Measurements from ENCODE around the gene SORCS1. TPM values are rescaled to one million over a fixed set of nuclear protein-coding genes. Genes with fewer than 3 reads are reported as not detected.

SORCS1 gene
- total RNA-seq, 1 donor from 2014 or later = 1.1 TPM

- Histone ChIP-seq H3K27ac (ENCODE audit: low read depth, low read length) (no peak overlapping the region), H3K4me1 (ENCODE audit: insufficient read depth, low read length) (no peaks in the 10 kb centered on the region), H3K4me2 (ENCODE audit: low read length) (no peak overlapping the region), H3K79me2 (ENCODE audit: insufficient read depth, low read length) (no peaks in the 10 kb centered on the region), H3K27me3 (ENCODE audit: insufficient read depth, low read length) (no peaks in the 10 kb centered on the region), H4K20me1 (ENCODE audit: insufficient read depth, low read length) (no peaks in the 10 kb centered on the region), H3K4me3 (ENCODE audit: insufficient read depth, low read depth, low read length) (no peak overlapping the region), H3K9ac (ENCODE audit: low read length) (no peak overlapping the region), H2AFZ (ENCODE audit: low read depth, low read length) (no peak overlapping the region), H3K36me3 (ENCODE audit: insufficient read depth, low read length) (no peaks in the 10 kb centered on the region), H3K9me3 (ENCODE audit: insufficient read depth, low read depth, low read length) (peaks cover 4% of the 10 kb centered on the region)
- DNase-seq (ENCODE audit: low read depth) (no peak), FAIRE-seq (no peak)
- Mint-ChIP-seq H3K36me3 (ENCODE audit: low read depth, unreplicated experiment) (no peaks in the 10 kb centered on the region), H3K27ac (ENCODE audit: unreplicated experiment) (no peak overlapping the region), H3K9me3 (ENCODE audit: unreplicated experiment) (peaks cover 1% of the 10 kb centered on the region), H3K27me3 (ENCODE audit: low read depth, unreplicated experiment) (no peaks in the 10 kb centered on the region), H3K4me1 (ENCODE audit: low read depth, unreplicated experiment) (no peaks in the 10 kb centered on the region), H3K4me3 (ENCODE audit: unreplicated experiment) (no peak overlapping the region)
- TF ChIP-seq CTCF (IDR thresholded peaks at IDR 0.05; ENCODE audit: insufficient read depth, low read depth, low read length) (no peak), EZH2 (IDR thresholded peaks at IDR 0.05; ENCODE audit: insufficient read depth, low read length) (no peak)
Measured at GRCh38 chr10:106903180-106903579, 261.3 kb downstream of the SORCS1 start.

- no peaks in the 10 kb centered on the region for H3K27me3 ChIP-seq (ENCODE audit: insufficient read depth, low read length)
- H3K36me3 ChIP-seq (ENCODE audit: insufficient read depth, low read length) = no peaks in the 10 kb centered on the region
- H3K27ac ChIP-seq (ENCODE audit: low read depth, low read length) = no peak overlapping the region
- Mint-ChIP-seq H3K27ac (ENCODE audit: unreplicated experiment) (no peak overlapping the region), H3K27me3 (ENCODE audit: low read depth, unreplicated experiment) (no peaks in the 10 kb centered on the region), H3K4me3 (ENCODE audit: unreplicated experiment) (no peak overlapping the region), H3K9me3 (ENCODE audit: unreplicated experiment) (peaks cover 1% of the 10 kb centered on the region), H3K36me3 (ENCODE audit: low read depth, unreplicated experiment) (no peaks in the 10 kb centered on the region), H3K4me1 (ENCODE audit: low read depth, unreplicated experiment) (no peaks in the 10 kb centered on the region)
- H3K4me1 ChIP-seq (ENCODE audit: insufficient read depth, low read length) = no peaks in the 10 kb centered on the region
- no peak overlapping the region for H3K4me2 ChIP-seq (ENCODE audit: low read length)
- H4K20me1 ChIP-seq (ENCODE audit: insufficient read depth, low read length) = no peaks in the 10 kb centered on the region
- DNase-seq (ENCODE audit: low read depth) (no peak), FAIRE-seq (no peak)
- no peak overlapping the region for H2AFZ ChIP-seq (ENCODE audit: low read depth, low read length)
- no peak overlapping the region for H3K4me3 ChIP-seq (ENCODE audit: insufficient read depth, low read depth, low read length)
- no peaks in the 10 kb centered on the region for H3K79me2 ChIP-seq (ENCODE audit: insufficient read depth, low read length)
- TF ChIP-seq EZH2 (IDR thresholded peaks at IDR 0.05; ENCODE audit: insufficient read depth, low read length) (no peak), CTCF (IDR thresholded peaks at IDR 0.05; ENCODE audit: insufficient read depth, low read depth, low read length) (no peak)
- no peak overlapping the region for H3K9ac ChIP-seq (ENCODE audit: low read length)
- H3K9me3 ChIP-seq (ENCODE audit: insufficient read depth, low read depth, low read length) = no peaks in the 10 kb centered on the region
Measured at GRCh38 chr10:106900016-106900652, 264.4 kb downstream of the SORCS1 start.

GRCh38 chr10:106898446-106898845, 266.1 kb downstream of the SORCS1 start:
- H3K9ac ChIP-seq (ENCODE audit: low read length) = no peak overlapping the region
- TF ChIP-seq CTCF (IDR thresholded peaks at IDR 0.05; ENCODE audit: insufficient read depth, low read depth, low read length) = no peak
- no peak for TF ChIP-seq EZH2 (IDR thresholded peaks at IDR 0.05; ENCODE audit: insufficient read depth, low read length)
- H3K27ac ChIP-seq (ENCODE audit: low read depth, low read length) = no peak overlapping the region
- H3K4me1 ChIP-seq (ENCODE audit: insufficient read depth, low read length) = no peaks in the 10 kb centered on the region
- FAIRE-seq (no peak), DNase-seq (ENCODE audit: low read depth) (no peak)
- H3K9me3 ChIP-seq (ENCODE audit: insufficient read depth, low read depth, low read length) = no peaks in the 10 kb centered on the region
- H3K4me3 Mint-ChIP-seq (ENCODE audit: unreplicated experiment) = no peak overlapping the region
- H2AFZ ChIP-seq (ENCODE audit: low read depth, low read length) = no peak overlapping the region
- no peaks in the 10 kb centered on the region for H3K4me1 Mint-ChIP-seq (ENCODE audit: low read depth, unreplicated experiment)
- H3K36me3 Mint-ChIP-seq (ENCODE audit: low read depth, unreplicated experiment) = no peaks in the 10 kb centered on the region
- H3K36me3 ChIP-seq (ENCODE audit: insufficient read depth, low read length) = no peaks in the 10 kb centered on the region
- no peaks in the 10 kb centered on the region for H4K20me1 ChIP-seq (ENCODE audit: insufficient read depth, low read length)
- H3K9me3 Mint-ChIP-seq (ENCODE audit: unreplicated experiment) = peaks cover 1% of the 10 kb centered on the region
- no peaks in the 10 kb centered on the region for H3K79me2 ChIP-seq (ENCODE audit: insufficient read depth, low read length)
- no peak overlapping the region for H3K27ac Mint-ChIP-seq (ENCODE audit: unreplicated experiment)
- H3K27me3 Mint-ChIP-seq (ENCODE audit: low read depth, unreplicated experiment) = no peaks in the 10 kb centered on the region
- no peak overlapping the region for H3K4me2 ChIP-seq (ENCODE audit: low read length)
- H3K4me3 ChIP-seq (ENCODE audit: insufficient read depth, low read depth, low read length) = no peak overlapping the region
- no peaks in the 10 kb centered on the region for H3K27me3 ChIP-seq (ENCODE audit: insufficient read depth, low read length)
